Caki2 (cell line): ENCODE measurements around the gene MORC4. TPM values are rescaled to one million over a fixed set of nuclear protein-coding genes. Genes with fewer than 3 reads are reported as not detected.

ENCODE experiments used
- DNase-seq: peaks from one replicate; pipeline ENCODE4 v3.0.0-alpha.2; 2015; ENCODE audit warnings: low read depth
- in situ Hi-C: cut with HindIII; loops from 2 replicates; pipeline ENCODE4 v1.10.0; 2016; ENCODE audit warnings: low sequenced_read_pairs, low pct_unique_long_range_greater_than_20kb, mixed read lengths
- total RNA-seq: library from RNA; depleted of rRNA; stranded (reverse); fragments of >200 nt; shearing (Covaris generic); gene quantifications from 2 replicates; pipeline ENCODE4 v1.2.3, GENCODE V29; 2014; ENCODE audit warnings: low replicate concordance; rRNA removed

The MORC4 gene
- total RNA-seq, 1 experiment from 2014 or later: 5.3 TPM

DNA sequence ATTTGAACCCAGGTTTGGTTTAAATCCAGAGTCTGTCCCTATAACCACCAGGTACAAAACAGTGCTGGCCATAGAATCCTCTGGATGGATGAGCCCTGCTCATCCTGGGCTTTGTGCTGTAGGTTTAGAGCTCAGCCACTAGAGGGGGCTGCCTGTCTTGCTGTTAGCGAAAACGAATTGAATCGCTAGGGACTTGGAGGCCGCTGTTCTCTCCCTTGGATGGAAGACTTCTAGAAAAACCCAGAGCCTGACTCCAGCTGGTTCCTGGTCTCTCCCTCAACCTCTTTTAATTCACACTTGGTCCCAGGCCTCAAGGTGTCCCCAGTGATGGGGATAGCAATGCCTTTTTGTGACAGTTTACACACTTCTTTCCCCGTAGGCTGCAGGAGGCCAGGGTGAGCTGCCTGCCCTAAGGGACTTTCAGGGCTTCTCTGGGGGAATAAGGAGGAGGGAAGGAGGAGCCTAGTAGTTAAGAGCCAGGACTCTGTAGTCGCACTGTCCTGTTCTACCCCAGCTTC is 105.6 kb downstream of the MORC4 start:
- peak; percentile 62 for DNase-seq

DNA sequence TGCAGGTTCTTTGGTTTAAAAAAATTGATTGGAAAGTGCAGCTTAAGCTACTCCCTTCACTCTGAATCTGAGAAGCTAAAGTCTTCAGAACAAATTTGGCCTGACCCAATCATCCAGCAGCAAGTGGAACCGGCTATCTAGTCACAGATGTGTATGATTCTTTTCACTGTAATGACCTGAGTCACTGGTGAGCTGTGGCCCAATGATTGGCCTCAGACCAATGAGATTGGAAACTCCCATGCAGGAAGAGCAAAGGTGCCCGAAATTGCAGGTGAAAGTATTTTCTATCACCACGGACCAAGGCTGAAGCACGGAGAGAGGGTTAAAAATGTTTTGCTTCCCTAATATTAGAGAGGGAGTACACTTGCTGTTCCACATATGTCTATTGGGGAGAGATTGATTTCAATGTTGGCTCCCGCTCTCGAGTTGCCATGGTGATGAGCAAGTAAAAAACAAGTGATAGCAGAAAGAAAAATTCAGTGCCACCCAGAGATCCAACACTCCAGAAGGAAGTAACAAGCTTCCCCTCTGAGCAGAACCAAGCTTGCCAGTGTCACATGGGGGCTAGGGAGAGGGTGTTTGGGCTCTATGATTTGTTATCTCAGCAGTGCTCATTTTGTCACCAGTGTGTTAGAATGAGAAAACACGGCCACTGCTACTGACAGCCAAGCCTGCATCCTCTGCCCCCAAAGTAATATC is 108.1 kb downstream of the MORC4 start:
- no peak for DNase-seq
- in situ Hi-C loops: no loop called here

More for the DNA sequence above, 105.6 kb downstream of the MORC4 start:
- in situ Hi-C loops: no loop called here

Other genes with a start within 250 kb of the MORC4 start
- 5.0 and 6.2 TPM in 2 replicates for gene TBC1D8B, start 197.5 kb downstream of the MORC4 start, total RNA-seq
- not detected in 2 replicates for gene RIPPLY1, start 96.9 kb downstream of the MORC4 start, total RNA-seq
- 23.0 and 26.3 TPM in 2 replicates for gene CLDN2, start 79.8 kb downstream of the MORC4 start, total RNA-seq
- gene RBM41, start 118.6 kb upstream of the MORC4 start, total RNA-seq: 14.8 and 16.7 TPM in 2 replicates
- gene NUP62CL, start 206.2 kb upstream of the MORC4 start, total RNA-seq: 4.6 and 5.8 TPM in 2 replicates
- not detected in 2 replicates for gene DNAAF6, start 206.4 kb upstream of the MORC4 start, total RNA-seq